Kidney (tissue), 14 donors: ENCODE data around the gene MAPK7. TPM values are rescaled to one million over a fixed set of nuclear protein-coding genes. Genes with fewer than 3 reads are reported as not detected.

Experiments used
- DNase-seq, 5 donors: peaks; one replicate each; pipeline ENCODE4 v3.0.0-alpha.2; 2013 to 2020
- FAIRE-seq: peaks from 2 replicates; lab custom pipeline; 2012; peaks lifted over from hg19 to GRCh38; lab: Jason Lieb, UNC
- H3K27ac ChIP-seq, 2 donors: one replicate each; pipeline ENCODE4 v1.7.0; 2013; ENCODE audit warnings: low read depth in 2 of 2, low read length in 2 of 2, inconsistent platforms in 1 of 2
- H3K27me3 ChIP-seq: one replicate; pipeline ENCODE4 v1.7.1; 2013; ENCODE audit warnings: low read length, inconsistent platforms; ENCODE audit not compliant: control insufficient read depth, insufficient read depth
- H3K36me3 ChIP-seq, 3 donors: one replicate each; pipeline versions ENCODE4 v1.7.0 to v1.7.1; 2013; ENCODE audit warnings: low read length in 3 of 3, control low read depth in 1 of 3, inconsistent platforms in 1 of 3; ENCODE audit not compliant: insufficient read depth in 3 of 3, control insufficient read depth in 2 of 3
- H3K4me1 ChIP-seq, 3 donors: one replicate each; pipeline versions ENCODE4 v1.7.0 to v1.7.1; 2013; ENCODE audit warnings: low read length in 3 of 3, inconsistent platforms in 1 of 3, low read depth in 1 of 3; ENCODE audit not compliant: control insufficient read depth in 2 of 3, insufficient read depth in 2 of 3
- H3K4me3 ChIP-seq, 3 donors: one replicate each; pipeline versions ENCODE4 v1.7.0 to v1.8.1; 2013; ENCODE audit warnings: low read length in 3 of 3, control low read depth in 1 of 3, inconsistent platforms in 1 of 3
- H3K9ac ChIP-seq, 3 donors: one replicate each; pipeline versions ENCODE4 v1.7.0 to v1.7.1; 2013; ENCODE audit warnings: low read length in 3 of 3, control low read depth in 1 of 3, inconsistent platforms in 1 of 3
- H3K9me3 ChIP-seq, 3 donors: one replicate each; pipeline versions ENCODE4 v1.7.0 to v1.7.1; 2013; ENCODE audit warnings: low read length in 3 of 3, control low read depth in 1 of 3, inconsistent platforms in 1 of 3; ENCODE audit not compliant: control insufficient read depth in 2 of 3, insufficient read depth in 1 of 3
- CTCF ChIP-seq: IDR thresholded peaks from 3 replicates; pipeline ENCODE4 v1.5.1; 2012; ENCODE audit warnings: mild to moderate bottlenecking, moderate library complexity, borderline replicate concordance; ENCODE audit not compliant: insufficient read depth; ENCODE audit errors: extremely low read depth
- intact Hi-C: fragments of 100-400 bp; cut with DNase I; formaldehyde crosslinking; loops from one replicate; pipeline ENCODE4 v1.11.1; 2022
- polyA plus RNA-seq: library from polyadenylated mRNA; stranded (reverse); fragments of 350-450 nt; fragmentation: Illumina TruSeq; extraction: RNeasy Lipid Tissue Mini Kit (QIAGEN cat#74804); gene quantifications from one replicate; pipeline ENCODE4 v1.2.3, GENCODE V29; 2014; ENCODE audit warnings: low read depth, low replicate concordance; ENCODE audit not compliant: insufficient read depth
- total RNA-seq: library from RNA; stranded (reverse); fragmentation: NEBNext Ultra II Directional; extraction: Animal tissue kit (Norgen Biotek cat#: 25700); gene quantifications from one replicate; pipeline ENCODE4 v1.2.1, GENCODE V29; 2021
- donor health status: control.
- donor health status: control.
- donor health status: control.
- donor health status: control.
- donor health status: control.
- donor health status: DM: yes; HTN: yes; CAD: no.
- donor health status: Normal renal cell carcinoma (clear cell type).

Gene MAPK7
- total and polyA plus RNA-seq, 2 donors from 2014 or later: 7.1 to 36.7 TPM

DNA sequence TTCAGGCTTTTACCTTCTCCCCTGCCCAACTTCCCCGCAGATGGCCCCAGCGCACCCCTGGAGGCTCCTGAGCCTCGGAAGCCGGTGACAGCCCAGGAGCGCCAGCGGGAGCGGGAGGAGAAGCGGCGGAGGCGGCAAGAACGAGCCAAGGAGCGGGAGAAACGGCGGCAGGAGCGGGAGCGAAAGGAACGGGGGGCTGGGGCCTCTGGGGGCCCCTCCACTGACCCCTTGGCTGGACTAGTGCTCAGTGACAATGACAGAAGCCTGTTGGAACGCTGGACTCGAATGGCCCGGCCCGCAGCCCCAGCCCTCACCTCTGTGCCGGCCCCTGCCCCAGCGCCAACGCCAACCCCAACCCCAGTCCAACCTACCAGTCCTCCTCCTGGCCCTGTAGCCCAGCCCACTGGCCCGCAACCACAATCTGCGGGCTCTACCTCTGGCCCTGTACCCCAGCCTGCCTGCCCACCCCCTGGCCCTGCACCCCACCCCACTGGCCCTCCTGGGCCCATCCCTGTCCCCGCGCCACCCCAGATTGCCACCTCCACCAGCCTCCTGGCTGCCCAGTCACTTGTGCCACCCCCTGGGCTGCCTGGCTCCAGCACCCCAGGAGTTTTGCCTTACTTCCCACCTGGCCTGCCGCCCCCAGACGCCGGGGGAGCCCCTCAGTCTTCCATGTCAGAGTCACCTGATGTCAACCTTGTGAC is 3.6 kb downstream of the MAPK7 start:
- Histone ChIP-seq H3K9me3 (no peaks in the 10 kb centered on the region), H3K4me1 (peaks cover 0 to 29% (median 0%) of the 10 kb centered on the region in 3 donors), H3K9ac (no peak overlapping the region), H3K4me3 (no peak overlapping the region), H3K36me3 (peaks cover 10 to 30% (median 21%) of the 10 kb centered on the region in 3 donors), H3K27me3 (no peaks in the 10 kb centered on the region), H3K27ac (no peak overlapping the region)
- DNase-seq (peak in 2 of 5 donors; percentile 39 to 75), FAIRE-seq (no peak)
- intact Hi-C loops: no loop called here
- no peak for TF ChIP-seq CTCF

DNA sequence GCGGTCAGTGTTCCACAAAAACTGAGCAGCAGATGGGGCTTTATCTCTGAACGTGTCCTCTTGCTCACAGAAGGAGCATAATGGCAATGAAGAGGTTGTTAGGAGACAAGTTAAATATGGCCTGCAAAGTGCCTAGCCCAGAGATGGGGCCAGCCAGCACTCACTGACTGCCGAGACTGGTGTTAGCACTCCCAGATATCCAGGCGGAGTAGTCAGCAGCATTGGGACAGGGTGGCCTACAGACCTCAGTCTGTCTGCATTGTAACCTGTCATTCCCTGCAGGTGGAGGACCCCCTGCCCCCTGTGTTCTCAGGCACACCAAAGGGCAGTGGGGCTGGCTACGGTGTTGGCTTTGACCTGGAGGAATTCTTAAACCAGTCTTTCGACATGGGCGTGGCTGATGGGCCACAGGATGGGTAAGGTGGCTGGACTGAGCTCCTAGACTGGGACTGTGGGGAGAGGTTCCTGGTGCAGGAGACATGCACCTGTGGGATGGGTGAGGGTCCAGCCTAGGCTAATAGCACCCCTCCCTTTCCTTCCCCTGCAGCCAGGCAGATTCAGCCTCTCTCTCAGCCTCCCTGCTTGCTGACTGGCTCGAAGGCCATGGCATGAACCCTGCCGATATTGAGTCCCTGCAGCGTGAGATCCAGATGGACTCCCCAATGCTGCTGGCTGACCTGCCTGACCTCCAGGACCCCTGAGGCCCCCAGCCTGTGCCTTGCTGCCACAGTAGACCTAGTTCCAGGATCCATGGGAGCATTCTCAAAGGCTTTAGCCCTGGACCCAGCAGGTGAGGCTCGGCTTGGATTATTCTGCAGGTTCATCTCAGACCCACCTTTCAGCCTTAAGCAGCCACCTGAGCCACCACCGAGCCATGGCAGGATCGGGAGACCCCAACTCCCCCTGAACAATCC is 4.5 kb downstream of the MAPK7 start:
- H3K27ac ChIP-seq: no peak overlapping the region
- no peak for TF ChIP-seq CTCF
- no peaks in the 10 kb centered on the region for H3K27me3 ChIP-seq
- no peak overlapping the region for H3K4me3 ChIP-seq
- peaks cover 0 to 28% (median under 1%) of the 10 kb centered on the region in 3 donors for H3K4me1 ChIP-seq
- DNase-seq (peak in 2 of 5 donors; percentile 44 to 55), FAIRE-seq (no peak)
- intact Hi-C loops: no loop called here
- H3K9me3 ChIP-seq: no peaks in the 10 kb centered on the region
- H3K36me3 ChIP-seq: peaks cover 10 to 30% (median 21%) of the 10 kb centered on the region in 3 donors
- no peak overlapping the region for H3K9ac ChIP-seq

DNA sequence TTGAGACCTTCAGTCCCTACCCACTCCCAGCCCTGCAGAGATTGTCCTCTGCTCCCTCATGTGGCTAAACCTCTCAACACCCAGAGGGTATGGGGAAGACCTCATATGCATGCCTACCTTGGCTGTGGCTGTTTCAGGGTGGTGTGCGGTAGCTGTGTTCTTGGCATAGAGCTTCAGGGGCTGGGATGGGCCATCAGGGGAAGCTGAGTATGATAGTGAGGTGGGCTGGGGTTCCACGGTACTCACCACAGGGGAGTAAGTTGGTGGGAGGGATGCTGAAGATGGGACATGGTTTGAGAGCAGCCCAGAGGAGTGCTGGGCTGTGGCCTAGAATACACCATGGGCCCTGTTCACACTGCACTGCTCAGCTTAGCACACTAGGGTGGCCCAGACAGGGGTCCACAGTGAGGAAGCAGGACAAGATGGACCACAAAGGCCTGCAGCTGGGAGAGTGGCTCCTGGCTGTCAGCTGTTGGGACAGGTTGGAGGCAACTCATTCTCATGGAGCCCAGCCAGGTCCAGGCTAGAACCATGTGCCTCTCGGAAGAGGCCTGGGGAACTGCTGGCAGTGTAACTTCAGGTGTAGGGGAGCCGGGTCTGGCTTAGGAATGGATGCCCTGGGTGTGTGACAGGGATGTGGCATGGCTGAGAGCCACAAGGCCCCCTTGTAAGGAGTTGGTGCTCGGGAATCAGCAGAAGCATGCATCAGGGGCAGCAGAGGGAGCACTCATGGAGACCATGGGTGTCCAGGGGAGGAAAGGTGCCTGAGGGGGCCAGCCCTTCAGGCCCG is 5.6 kb downstream of the MAPK7 start:
- peaks cover 10 to 30% (median 21%) of the 10 kb centered on the region in 3 donors for H3K36me3 ChIP-seq
- intact Hi-C loops: no loop called here
- TF ChIP-seq CTCF: no peak
- H3K9ac ChIP-seq: no peak overlapping the region
- peaks cover 0 to 30% (median 4%) of the 10 kb centered on the region in 3 donors for H3K4me1 ChIP-seq
- peak overlapping the region; percentile 43 to 45 for H3K27ac ChIP-seq
- no peaks in the 10 kb centered on the region for H3K27me3 ChIP-seq
- no peak overlapping the region for H3K4me3 ChIP-seq
- no peak for FAIRE-seq
- H3K9me3 ChIP-seq: no peaks in the 10 kb centered on the region
- DNase-seq: peak in 2 of 5 donors; percentile 30 to 66
